K562 (cell line): ENCODE results near the gene ITGB2. TPM values are rescaled to one million over a fixed set of nuclear protein-coding genes. Genes with fewer than 3 reads are reported as not detected.

ENCODE experiments used
- CBX5 ChIP-seq: IDR thresholded peaks from 2 replicates; pipeline ENCODE4 v1.6.1; 2014; ENCODE audit warnings: low read depth, borderline replicate concordance
- CHD2 ChIP-seq: IDR thresholded peaks from 2 replicates; pipeline ENCODE4 v1.6.1; 2011; ENCODE audit warnings: low read depth, low read length
- MEIS2 ChIP-seq: fragments of 450-650 bp; IDR thresholded peaks from 2 replicates; pipeline ENCODE4 v1.6.1; 2014; ENCODE audit warnings: mild to moderate bottlenecking; ENCODE audit not compliant: partially characterized antibody
- NFRKB ChIP-seq: fragments of 450-650 bp; IDR thresholded peaks from 2 replicates; pipeline ENCODE4 v1.6.1; 2016; ENCODE audit warnings: low read depth
- NR2C1 ChIP-seq, 2 experiments: fragments of 450-650 bp; IDR thresholded peaks; 2 replicates each; pipeline ENCODE4 v1.6.1; 2017; ENCODE audit warnings: mild to moderate bottlenecking in 2 of 2, antibody characterized with exemption in 1 of 2, inconsistent platforms in 1 of 2, missing compliant biosample characterization in 1 of 2, missing genetic modification characterization in 1 of 2
- NR2C2 ChIP-seq, 2 experiments: fragments of 200-800 bp in 1 of 2; sonication (Bioruptor generic) in 1 of 2; sonication (generic) in 1 of 2; formaldehyde crosslinking in 1 of 2; IDR thresholded peaks; 2 replicates each; pipeline versions ENCODE4 v1.6.1 to v1.8.0; 2016 to 2022; ENCODE audit warnings: mild to moderate bottlenecking in 1 of 2, missing compliant biosample characterization in 1 of 2, missing genetic modification characterization in 1 of 2, missing genetic modification reagents in 1 of 2
- RFX5 ChIP-seq: IDR thresholded peaks from 2 replicates; pipeline ENCODE4 v1.6.1; 2011; ENCODE audit warnings: low read depth, mild to moderate bottlenecking, improper control_type of control experiment, low read length
- TOE1 ChIP-seq, 2 experiments: fragments of 450-650 bp in 1 of 2; sonication (generic) in 1 of 2; formaldehyde crosslinking in 1 of 2; IDR thresholded peaks; 2 replicates each; pipeline versions ENCODE4 v1.7.1 to v1.8.0; 2016 to 2022; ENCODE audit warnings: borderline replicate concordance in 2 of 2, mild to moderate bottlenecking in 2 of 2, antibody characterized with exemption in 1 of 2, inconsistent platforms in 1 of 2, low read depth in 1 of 2, missing genetic modification reagents in 1 of 2, moderate library complexity in 1 of 2
- YY1 ChIP-seq, 3 experiments: IDR thresholded peaks; 2 replicates each; pipeline ENCODE4 v1.6.1; 2011; ENCODE audit warnings: low read length in 2 of 3, mild to moderate bottlenecking in 2 of 3, moderate library complexity in 2 of 3, borderline replicate concordance in 1 of 3, control low read depth in 1 of 3, low read depth in 1 of 3; ENCODE audit not compliant: insufficient read depth in 3 of 3, insufficient replicate concordance in 2 of 3, control insufficient read depth in 1 of 3, insufficient read length in 1 of 3; ENCODE audit errors: extremely low read depth in 1 of 3
- ZNF583 ChIP-seq: fragments of 250-450 bp; sonication (Bioruptor Pico); IDR thresholded peaks from 2 replicates; pipeline ENCODE4 v1.4.0; 2020
- ZNF644 ChIP-seq: fragments of 200-800 bp; sonication (Bioruptor generic); IDR thresholded peaks from 2 replicates; pipeline ENCODE4 v1.6.1; 2016; ENCODE audit warnings: low read depth, missing genetic modification characterization, missing compliant biosample characterization
- ZNF77 ChIP-seq: fragments of 250-450 bp; sonication (Bioruptor Pico); IDR thresholded peaks from 2 replicates; pipeline ENCODE4 v1.5.0; 2020
- polyA plus RNA-seq, 8 experiments: library from polyadenylated mRNA; depleted of rRNA in 4 of 8; stranded (reverse) in 5 of 8; unstranded in 3 of 8; fragments of >200 nt; fragmentation: Nextera tagmentation in 2 of 8; fragmentation: Illumina TruSeq in 1 of 8; extraction: Ambion mirVana in 2 of 8; extraction: Trizol in 1 of 8; gene quantifications; 2 replicates each; pipeline versions ENCODE4 v1.2.1 to v1.2.3, GENCODE V29; 2011 to 2014; ENCODE audit warnings: inconsistent platforms in 1 of 8, missing spikeins in 1 of 8
- total RNA-seq, 7 experiments: library from RNA; depleted of rRNA in 6 of 7; stranded (reverse); fragments of >200 nt in 6 of 7; fragmentation: Illumina TruSeq in 2 of 7; extraction: Trizol in 2 of 7; gene quantifications; 2 replicates each; pipeline versions ENCODE4 v1.2.1 to v1.2.3, GENCODE V29; 2011 to 2021; ENCODE audit warnings: low replicate concordance in 1 of 7
- TF ChIP-seq, protein P1 (sequence below): sonication (generic); IDR thresholded peaks from 2 replicates; pipeline ENCODE4 v1.6.1; 2016
- TF ChIP-seq, protein P2 (sequence below): fragments of 450-650 bp; IDR thresholded peaks from 2 replicates; pipeline ENCODE4 v1.6.1; 2016; ENCODE audit warnings: low read depth
- TF ChIP-seq, protein P3 (sequence below): fragments of 450-650 bp; IDR thresholded peaks from 2 replicates; pipeline ENCODE4 v1.6.1; 2016

Gene ITGB2
- total and polyA plus RNA-seq, 9 of the 15 experiments (the other 6 are each of a cell fraction or from before 2014, with no cell fraction given), result 0.07 to 1.3 (median 0.51) TPM; not detected in 2

DNA sequence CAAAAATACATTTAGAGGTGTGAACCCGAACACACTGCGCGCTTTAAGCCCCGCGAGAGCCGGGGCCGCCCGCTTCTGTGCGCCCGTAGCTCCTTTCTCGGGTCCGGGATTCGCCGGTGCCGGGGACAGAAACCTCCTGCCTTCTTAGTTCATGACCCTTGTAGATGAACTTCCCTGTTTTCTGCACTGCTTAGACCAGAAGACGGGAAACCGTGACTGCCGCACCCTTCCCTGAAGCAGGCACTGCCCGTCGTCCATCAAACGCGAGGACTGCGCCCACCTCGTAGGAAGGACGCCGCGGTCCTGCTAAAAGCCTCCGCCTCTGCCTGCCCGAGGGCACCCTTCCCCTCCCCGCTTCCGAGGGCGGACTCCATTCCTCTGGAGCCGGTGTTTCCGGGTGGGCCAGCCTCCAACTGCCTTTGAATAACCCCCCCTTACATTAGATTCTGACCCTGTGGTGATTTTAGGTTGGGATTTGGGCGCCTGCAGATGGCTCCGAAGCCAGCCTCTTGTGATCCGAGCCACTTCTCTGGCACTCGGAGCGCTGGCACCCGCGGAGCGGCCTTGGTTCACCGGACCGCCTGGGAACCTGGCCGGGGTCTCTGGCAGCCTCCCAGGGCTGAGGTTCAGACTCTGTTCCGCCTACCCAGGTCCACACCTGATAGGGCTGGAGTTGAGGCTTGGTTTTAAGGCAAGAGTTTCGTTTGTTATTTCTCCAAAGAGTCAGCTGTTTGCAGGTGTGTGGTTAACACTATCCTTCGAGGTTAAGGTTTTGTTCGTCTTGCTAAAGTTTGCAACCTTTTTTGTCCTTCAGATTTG, 46.0 kb downstream of the ITGB2 start (continued):
- TF ChIP-seq NR2C1 (IDR thresholded peaks at IDR 0.05) (peak; percentile 42; the same call in 1 of the 2 replicates), NR2C1 (tag; IDR thresholded peaks at IDR 0.05) (peak; percentile 49; the same call in 1 of the 2 replicates), CHD2 (peak; percentile 70), TOE1 (IDR thresholded peaks at IDR 0.05; ENCODE audit: borderline replicate concordance) (no peak), TOE1 (CRISPR knock-in tag; IDR thresholded peaks at IDR 0.05; ENCODE audit: borderline replicate concordance, low read depth) (no peak), ZNF583 (CRISPR knock-in tag) (0 out of 2 replicates have a peak, but pooled peaks have one; percentile 4), ZNF77 (no peak), NFRKB (0 out of 2 replicates have a peak, but pooled peaks have one; percentile 7), ZNF644 (tag) (peak; percentile 78; the same call in 1 of the 2 replicates), NR2C2 (CRISPR knock-in tag; IDR thresholded peaks at IDR 0.05) (no peak), NR2C2 (tag; IDR thresholded peaks at IDR 0.05) (peak; percentile 64), RFX5 (no peak), YY1 (IDR thresholded peaks at IDR 0.05; ENCODE audit: borderline replicate concordance in 1 of 3, control insufficient read depth in 1 of 3, extremely low read depth in 1 of 3, insufficient read depth in 3 of 3, insufficient read length in 1 of 3, insufficient replicate concordance in 2 of 3, low read depth in 1 of 3, low read length in 2 of 3) (no peak), CBX5 (no peak), MEIS2 (peak; percentile 66)
- TF ChIP-seq, protein P1, sequence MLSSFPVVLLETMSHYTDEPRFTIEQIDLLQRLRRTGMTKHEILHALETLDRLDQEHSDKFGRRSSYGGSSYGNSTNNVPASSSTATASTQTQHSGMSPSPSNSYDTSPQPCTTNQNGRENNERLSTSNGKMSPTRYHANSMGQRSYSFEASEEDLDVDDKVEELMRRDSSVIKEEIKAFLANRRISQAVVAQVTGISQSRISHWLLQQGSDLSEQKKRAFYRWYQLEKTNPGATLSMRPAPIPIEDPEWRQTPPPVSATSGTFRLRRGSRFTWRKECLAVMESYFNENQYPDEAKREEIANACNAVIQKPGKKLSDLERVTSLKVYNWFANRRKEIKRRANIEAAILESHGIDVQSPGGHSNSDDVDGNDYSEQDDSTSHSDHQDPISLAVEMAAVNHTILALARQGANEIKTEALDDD, result no peak
- TF ChIP-seq, protein P2, sequence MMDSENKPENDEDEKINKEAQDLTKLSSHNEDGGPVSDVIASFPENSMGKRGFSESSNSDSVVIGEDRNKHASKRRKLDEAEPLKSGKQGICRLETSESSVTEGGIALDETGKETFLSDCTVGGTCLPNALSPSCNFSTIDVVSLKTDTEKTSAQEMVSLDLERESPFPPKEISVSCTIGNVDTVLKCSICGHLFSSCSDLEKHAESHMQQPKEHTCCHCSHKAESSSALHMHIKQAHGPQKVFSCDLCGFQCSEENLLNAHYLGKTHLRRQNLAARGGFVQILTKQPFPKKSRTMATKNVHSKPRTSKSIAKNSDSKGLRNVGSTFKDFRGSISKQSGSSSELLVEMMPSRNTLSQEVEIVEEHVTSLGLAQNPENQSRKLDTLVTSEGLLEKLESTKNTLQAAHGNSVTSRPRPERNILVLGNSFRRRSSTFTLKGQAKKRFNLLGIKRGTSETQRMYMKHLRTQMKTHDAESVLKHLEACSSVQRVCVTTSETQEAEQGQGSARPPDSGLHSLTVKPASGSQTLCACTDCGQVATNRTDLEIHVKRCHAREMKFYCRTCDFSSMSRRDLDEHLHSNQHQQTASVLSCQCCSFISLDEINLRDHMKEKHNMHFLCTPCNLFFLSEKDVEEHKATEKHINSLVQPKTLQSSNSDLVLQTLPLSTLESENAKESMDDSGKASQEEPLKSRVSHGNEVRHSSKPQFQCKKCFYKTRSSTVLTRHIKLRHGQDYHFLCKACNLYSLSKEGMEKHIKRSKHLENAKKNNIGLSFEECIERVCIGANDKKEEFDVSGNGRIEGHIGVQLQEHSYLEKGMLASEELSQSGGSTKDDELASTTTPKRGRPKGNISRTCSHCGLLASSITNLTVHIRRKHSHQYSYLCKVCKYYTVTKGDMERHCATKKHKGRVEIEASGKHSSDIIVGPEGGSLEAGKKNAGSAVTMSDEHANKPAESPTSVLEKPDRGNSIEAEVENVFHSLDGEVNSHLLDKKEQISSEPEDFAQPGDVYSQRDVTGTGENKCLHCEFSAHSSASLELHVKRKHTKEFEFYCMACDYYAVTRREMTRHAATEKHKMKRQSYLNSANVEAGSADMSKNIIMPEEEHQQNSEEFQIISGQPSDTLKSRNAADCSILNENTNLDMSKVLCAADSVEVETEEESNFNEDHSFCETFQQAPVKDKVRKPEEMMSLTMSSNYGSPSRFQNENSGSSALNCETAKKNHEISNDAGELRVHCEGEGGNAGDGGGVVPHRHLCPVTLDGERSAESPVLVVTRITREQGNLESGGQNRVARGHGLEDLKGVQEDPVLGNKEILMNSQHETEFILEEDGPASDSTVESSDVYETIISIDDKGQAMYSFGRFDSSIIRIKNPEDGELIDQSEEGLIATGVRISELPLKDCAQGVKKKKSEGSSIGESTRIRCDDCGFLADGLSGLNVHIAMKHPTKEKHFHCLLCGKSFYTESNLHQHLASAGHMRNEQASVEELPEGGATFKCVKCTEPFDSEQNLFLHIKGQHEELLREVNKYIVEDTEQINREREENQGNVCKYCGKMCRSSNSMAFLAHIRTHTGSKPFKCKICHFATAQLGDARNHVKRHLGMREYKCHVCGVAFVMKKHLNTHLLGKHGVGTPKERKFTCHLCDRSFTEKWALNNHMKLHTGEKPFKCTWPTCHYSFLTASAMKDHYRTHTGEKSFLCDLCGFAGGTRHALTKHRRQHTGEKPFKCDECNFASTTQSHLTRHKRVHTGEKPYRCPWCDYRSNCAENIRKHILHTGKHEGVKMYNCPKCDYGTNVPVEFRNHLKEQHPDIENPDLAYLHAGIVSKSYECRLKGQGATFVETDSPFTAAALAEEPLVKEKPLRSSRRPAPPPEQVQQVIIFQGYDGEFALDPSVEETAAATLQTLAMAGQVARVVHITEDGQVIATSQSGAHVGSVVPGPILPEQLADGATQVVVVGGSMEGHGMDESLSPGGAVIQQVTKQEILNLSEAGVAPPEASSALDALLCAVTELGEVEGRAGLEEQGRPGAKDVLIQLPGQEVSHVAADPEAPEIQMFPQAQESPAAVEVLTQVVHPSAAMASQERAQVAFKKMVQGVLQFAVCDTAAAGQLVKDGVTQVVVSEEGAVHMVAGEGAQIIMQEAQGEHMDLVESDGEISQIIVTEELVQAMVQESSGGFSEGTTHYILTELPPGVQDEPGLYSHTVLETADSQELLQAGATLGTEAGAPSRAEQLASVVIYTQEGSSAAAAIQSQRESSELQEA, result no peak
- TF ChIP-seq, protein P3, sequence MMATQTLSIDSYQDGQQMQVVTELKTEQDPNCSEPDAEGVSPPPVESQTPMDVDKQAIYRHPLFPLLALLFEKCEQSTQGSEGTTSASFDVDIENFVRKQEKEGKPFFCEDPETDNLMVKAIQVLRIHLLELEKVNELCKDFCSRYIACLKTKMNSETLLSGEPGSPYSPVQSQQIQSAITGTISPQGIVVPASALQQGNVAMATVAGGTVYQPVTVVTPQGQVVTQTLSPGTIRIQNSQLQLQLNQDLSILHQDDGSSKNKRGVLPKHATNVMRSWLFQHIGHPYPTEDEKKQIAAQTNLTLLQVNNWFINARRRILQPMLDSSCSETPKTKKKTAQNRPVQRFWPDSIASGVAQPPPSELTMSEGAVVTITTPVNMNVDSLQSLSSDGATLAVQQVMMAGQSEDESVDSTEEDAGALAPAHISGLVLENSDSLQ, result peak; percentile 65
